Amygdala (tissue), 56 donors: ENCODE data around the gene PKIG.

Experiments
- DNase-seq, 56 donors: peaks; one replicate each; lab custom pipeline; 2025; lab: John Stamatoyannopoulos, UW

The PKIG gene

DNA sequence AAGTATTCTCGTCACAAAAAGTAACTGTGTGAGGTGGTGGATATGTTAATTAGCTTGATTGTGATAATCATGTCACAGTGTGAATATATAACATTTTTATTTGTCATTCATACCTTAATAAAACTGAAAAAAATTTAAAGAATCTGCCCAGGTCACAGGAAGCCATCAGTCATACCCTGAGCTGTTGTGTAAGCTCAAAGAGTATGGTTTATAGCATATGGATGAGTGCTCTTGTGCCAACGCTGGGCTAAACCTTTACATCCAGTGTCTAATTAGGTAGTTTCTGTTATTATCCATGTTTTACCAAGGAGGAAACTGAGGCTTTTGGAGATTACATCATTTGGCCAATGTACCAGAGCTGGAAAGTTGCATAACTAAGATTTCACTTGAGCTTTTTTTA is 11.4 kb downstream of the PKIG start:
- no peak for DNase-seq

DNA sequence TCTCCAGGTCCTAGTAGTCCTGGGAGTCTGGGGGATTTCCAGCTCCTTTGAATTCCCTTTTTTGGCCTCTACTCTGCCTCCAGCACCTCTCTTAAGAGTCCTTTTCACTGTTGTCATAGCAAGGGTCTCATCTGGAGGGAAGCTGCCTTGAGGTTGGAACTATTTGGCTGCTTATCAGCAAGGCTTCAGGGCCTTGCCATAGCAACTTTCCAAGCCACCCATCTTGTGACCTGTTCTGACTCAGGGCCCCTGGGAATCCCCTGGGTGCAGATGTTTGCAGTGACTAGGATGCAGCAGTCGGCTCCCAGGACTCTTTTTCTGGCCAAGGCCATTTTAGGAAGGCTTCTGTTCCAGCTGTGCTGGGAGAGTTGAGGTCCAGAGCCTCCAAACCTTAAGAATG is 12.4 kb downstream of the PKIG start:
- no peak for DNase-seq

DNA sequence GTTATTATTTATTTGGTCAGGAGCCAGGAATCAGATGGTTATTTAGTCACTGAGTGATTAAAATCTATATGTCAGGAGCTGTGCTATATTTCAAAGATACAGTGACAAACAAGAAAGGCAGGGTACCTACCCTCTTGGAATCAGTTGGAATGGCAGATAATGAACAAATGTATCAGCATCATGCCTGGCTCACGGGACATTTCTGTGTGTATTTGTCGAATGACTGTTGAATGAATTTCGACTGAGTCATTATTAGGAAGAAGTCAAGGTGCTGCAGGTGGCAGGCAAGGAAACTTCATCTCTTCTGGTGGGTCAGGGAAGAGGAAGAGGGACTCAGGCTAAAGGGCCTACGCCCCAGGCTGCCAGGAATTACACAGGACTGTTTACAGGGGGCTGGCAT is 13.6 kb downstream of the PKIG start:
- DNase-seq, result no peak

DNA sequence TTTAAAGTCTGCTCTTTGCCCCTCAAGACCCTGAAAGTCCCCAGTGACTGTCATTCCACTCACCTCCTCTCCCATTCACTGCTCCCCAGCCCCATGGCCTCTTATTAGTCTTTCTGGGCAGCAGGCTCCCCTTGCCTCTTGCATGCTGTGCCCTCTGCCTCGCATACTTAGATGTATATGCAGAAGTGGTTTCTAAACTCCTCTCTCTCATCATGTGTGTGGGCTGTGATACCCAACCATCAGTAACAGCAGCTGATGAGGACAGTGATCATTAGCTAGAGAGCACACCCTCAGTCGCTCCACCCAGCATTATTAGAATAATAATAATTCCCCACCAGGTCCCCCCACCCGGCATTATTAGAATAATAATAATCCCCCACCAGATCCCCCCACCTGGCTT is 14.5 kb downstream of the PKIG start:
- no peak for DNase-seq

DNA sequence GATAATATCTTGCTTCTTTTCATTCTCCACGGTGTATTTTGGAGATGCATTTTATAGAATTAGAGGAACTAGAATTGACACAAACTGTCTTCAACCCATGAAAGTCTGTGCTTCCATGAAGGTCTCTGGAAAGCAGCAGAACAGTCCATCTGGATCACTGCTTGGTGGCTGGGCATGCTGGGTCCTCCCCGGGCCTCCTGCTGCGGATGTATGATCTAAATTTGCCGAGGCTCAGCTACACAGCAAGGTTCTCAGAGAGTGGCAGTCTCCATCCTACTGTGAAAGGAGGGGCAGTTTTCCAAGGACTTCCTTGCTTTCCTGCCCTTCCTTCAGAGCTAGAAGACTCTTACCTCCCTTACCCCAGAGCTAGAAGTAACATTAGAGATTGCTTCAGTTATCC is 15.1 kb downstream of the PKIG start:
- no peak for DNase-seq

DNA sequence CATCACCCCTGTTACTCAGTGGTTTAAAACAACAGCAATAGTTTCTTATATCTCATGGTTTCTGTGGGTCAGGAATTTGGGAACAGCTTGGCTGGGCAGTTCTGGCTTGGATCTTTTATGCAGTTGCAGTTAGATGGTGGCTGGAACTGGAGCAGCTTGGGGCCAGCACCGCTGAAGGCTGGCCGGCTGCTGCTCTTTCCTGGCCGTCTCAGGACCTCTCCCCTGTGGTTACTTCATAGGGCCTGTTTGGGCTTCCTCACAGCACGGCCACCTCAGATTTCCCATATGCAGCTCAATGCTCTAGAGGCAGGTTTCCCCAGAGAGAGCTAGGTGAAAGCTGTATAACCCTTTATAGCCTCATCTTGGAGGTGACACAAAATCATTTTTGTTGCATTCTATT is 15.6 kb downstream of the PKIG start:
- DNase-seq, result no peak

DNA sequence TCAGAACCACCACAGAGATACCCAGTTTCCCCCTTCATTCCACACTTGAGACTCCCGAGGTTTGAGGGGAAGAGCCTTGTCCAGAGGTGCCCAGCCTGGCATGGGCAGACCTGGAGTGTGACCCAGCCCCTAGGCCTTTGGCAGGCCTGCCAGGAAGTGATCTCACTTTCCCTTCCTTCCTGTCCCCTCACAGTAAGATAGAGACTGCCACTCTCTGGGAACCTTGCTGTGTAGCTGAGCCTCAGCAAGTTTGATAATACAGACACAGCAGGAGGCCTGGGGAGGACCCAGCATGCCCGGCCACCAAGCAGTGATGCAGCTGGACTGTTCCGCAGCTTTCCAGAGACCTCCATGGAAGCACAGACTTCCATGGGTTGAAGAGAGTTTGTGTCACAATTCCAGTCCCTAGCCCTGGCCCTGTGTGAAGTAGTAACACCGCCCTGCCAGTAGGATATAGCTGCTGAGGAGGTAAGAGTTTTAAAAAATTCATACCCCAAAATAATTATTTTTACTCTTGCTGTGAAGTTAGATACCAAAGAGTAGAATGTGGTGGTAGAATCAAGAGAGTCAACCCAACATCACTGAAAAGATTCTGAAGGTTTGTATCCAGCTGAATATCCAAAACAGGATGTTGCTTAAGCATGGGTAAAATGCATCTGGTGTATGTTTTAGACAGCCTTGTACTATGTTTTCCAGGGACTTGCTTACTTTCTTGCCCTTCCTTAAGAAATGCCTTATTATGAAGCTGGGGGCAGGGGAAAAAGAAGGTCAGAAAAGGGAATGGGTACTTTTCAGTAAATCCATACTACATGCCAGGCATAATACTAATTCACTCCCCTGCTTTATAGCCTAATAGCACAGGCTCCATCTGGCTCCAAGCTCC is 16.3 kb downstream of the PKIG start:
- DNase-seq, result no peak

DNA sequence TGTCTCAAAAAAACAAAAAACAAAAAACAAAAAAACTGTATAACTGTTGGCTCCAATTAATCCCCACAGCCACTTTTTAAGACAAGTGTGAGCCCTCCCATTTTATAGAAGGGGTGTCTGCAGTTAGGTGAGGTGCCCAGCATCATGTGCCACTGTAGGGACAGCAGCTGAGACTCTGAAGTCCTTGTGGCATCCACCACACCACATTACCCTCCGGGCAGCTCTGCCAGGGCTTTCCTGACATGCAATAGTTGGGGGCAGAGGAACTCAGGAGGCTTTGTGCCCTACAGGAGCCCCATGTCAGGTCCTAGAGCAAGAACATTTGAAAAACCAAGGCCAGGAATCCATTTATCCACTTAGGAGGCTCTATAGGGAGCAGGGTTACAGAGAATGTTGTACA is 17.3 kb downstream of the PKIG start:
- DNase-seq, result no peak

DNA sequence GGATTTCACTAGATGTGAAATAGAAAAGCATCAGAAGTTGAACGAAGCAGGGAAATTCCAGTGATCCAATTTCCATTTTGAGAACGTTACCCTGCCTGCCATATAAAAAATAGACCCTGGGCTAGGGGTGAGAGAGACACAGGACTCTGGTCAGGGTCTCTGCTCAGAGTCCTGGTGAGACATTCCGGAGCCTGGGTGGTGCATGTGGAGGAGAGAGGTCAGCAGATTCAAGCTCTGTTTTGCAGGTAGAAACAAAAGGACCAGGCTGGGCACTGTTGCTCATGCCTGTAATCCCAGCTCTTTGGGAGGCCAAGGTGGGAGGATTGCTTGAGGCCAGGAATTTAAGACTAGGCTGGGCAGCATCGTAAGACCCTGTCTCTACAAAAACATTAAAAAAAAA is 17.9 kb downstream of the PKIG start:
- DNase-seq, result no peak

DNA sequence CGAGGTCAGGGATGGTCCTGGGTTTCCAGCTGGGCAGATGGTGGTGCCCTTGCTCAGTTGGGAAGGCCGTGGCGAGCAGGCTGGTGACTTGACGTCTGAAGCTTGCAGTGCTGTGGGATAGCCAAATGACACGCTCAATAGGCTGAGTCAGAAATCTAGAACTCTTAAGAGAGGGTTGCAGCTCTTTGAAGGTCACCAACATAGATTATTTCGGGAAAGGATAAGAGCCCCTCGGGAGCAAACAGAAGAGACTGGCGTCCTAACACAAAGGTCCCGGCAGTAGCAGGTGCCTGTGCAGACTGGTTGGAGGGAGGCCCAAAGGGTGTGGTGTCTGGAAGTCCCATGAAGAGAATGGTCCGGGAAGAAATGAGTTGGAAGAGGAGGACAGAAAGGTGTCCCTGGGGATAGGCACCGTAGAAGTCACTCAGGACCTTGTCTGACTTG is 18.4 kb downstream of the PKIG start:
- DNase-seq, result no peak

DNA sequence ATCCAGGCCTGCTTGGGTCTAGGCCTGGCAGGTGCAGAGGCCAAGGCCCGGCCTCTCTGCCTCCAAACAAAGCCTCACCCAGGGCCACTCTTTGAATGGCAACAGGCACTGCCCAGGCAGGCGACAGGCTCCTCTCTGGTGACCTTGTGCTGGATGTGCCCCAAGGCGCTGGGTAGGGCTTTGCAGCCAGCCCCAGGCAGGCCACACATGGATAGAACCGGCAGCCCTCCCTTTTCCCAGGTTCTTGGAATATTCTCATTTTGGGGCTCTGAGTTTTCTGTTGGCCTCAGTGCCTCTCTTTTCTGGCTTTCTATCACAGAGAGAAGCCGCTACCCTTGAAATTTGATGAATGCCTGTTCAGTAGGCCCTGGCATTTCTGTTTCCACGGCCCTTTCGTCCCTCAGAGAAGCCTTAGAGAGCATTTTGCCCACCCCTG is 18.9 kb downstream of the PKIG start:
- DNase-seq, result peak in 20 of 56 donors; percentile 8 to 63 (median 29)

DNA sequence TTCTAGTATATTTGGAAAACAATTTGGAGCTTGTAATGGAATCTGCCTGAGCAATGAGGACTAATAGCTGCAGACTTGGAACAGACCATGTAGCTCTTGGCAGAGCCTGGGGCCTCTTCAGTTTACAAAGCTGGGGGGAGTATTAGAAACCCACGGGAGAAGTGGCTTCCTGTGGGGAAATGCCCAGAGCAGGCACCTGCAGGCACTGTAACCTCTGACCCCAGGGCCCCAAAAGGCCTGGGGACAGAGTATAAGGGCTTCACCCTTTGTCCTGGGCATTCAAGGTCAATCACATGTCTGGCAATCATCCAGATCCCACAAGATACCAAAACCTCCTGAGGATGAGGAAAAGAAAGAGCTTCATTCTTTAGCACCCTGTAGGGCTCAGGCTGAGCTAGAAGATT is 19.4 kb downstream of the PKIG start:
- peak in 21 of 56 donors; percentile 6 to 78 (median 20) for DNase-seq

DNA sequence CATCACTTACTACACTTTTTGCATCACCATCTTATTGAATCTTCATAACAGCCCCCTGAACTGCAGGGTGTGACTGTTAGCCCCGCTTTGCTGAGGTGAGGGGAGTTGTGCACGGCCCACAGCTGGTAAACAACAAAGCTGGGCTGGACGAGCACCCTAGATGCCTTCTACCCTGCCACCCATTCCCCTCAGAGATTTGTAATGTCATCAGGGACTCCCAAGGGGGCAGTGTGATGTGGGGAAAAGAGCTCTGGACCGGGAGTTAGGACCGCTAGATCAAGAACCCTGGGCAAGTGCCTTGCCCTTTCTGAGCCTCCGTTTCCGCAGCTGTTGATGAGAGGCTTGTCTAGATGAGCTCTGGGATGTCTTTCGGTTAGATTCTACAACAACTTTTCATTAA is 20.9 kb downstream of the PKIG start:
- DNase-seq, result no peak

DNA sequence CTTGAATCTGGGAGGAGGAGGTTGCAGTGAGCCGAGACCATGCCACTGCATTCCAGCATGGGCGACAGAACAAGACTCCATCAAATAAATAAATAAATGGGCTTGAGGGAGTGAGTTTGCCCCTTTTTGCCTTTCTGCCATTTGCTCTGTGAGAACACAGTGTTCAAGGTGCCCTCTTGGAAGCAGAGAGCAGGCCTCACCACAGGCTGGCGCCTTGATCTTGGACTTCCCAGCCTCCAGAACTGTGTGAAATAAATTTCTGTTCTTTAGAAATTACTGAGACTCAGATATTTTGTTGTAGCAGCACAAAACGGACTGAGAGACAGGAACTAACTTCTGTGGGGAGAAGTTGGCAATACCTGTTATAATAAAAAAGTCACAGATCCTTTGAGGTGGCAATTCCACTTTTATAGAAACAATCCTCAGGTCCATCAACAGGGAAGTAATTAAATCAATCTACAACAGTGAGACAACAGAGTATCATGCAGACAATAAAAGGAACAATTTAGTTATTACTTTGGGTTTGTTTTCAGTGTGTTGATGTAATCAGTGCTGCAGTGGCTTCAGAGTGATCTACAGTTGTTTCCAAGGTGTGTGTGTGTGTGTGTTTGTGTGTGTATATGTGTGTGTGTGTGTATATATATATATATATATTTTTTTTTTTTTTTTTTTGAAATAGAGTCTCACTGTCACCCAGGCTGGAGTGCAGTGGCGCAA is 24.5 kb downstream of the PKIG start:
- DNase-seq, result no peak

DNA sequence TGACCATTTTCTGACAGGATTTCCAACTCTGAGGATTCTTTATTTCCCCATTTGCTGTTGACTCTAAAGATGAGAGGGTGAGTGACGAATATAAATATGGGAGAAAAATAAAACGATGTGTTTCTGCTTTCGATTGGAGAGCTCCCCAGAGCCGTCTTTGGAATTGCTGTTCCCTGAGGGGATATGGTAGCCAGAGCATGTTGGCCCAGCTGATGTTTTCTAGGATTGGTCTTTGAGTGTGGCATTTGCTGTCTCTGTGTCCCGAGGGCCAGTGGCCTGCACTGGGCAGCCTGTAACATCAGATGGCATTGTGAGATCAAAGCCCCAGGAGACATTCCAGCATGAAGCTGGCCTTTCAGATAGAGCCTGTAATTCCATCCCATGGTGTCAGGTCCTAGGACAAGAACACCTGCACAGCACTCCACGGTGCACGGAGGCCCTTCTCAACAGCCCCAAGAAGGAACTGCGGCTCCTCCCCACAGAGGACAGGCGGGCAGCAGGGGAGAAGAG is 26.7 kb downstream of the PKIG start:
- DNase-seq, result no peak

DNA sequence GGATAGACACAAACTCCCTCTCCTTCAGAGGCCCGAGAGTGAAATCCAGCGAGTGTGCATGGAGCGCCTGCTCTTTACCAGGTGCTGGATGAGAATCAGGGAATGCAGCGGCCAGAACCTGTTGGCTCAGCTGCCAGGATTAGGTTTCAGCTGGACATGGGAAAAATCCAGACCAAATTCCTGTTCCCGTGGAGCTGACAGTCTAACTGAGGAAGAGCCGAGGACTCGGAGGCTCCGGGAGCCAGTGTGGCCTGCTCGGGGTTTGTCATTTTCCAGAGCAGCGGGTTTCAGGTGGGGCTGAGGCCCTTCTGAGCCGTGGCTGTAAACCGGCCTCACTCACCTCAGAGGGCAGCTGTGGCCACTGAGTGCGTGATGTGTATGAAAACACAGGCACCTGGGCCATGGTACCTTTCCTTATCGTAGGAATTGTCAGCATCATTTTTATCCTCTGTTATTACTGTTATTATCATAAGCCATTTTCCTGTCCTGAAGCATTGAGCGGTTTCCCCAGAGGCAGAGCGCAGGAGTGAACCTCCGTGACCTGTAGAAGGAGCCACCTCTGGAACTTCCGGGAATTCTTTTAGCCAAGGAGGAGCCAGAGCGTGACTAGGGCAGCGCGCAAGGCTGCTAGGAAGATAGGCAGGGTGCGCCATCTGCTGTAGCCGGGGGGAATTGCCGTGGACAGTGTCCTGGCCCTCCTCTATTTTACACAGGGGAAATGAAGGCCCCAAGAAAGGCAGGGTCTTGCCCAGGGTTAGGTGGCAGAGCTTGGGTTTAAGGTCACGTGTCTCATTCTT is 27.3 kb downstream of the PKIG start:
- peak in 53 of 56 donors; percentile 29 to 90 (median 71) for DNase-seq

DNA sequence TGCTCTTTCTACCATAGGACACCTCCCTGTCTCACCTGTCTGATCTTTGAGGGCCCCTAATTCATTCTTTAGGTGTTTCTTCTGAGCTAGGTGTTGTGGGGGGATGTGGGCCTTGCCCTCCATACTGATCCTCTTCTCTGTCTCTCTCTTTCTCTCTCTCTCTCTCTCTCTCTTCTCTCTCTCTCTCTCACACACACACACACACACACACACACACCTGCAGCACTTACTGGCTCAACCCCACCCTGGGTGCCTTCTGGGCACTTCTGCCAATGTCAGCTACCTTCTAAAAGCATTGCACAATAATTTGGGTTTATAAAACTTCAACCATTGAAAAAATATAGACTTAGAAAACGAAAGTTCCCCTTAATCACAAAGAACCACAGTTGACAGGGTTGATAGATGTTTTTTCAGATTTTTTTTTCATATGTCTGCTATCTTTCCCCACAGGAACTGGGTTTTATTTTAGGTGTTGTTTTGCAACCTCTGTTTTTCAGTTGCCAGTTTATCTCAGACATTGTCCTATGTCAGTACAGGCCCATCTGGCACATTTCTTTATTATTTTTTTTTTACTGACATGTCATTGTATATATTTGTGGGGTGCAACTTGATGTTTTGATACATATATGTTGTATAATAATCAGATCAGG is 28.1 kb downstream of the PKIG start:
- DNase-seq, result no peak

DNA sequence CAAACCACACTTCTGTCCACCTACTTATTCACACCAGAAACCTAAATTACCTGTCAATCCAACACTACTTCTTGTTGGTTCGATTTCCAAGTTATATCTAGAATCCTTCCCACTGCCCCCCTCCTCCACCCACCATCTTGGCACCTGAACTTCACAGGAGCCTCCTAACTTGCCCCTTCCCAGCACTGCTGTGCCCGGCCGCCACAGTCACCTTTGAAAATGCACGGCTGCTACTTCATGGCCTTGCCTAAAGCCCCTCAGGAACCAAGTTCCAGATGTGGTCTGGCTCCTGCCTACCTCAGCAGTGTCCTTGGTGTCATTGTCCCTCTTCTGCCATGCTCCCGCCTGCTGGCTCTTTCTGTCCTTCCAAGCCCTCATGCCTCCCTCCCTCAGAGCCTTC is 31.2 kb downstream of the PKIG start:
- no peak for DNase-seq

DNA sequence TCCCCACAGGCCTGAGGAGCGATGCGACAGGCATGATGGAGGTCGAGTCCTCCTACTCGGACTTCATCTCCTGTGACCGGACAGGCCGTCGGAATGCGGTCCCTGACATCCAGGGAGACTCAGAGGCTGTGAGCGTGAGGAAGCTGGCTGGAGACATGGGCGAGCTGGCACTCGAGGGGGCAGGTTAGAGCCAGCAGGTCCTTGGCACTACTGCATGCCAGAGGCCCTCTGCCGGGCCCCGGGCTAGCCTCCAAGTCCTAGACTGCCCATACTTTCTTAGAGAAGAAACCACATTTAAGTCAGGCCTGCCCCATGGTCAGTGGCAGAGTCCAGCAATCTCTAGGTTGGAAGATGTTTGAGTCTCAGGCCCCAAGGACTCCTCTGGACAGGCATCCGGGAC is 32.1 kb downstream of the PKIG start:
- peak in 28 of 56 donors; percentile 14 to 77 (median 41) for DNase-seq

DNA sequence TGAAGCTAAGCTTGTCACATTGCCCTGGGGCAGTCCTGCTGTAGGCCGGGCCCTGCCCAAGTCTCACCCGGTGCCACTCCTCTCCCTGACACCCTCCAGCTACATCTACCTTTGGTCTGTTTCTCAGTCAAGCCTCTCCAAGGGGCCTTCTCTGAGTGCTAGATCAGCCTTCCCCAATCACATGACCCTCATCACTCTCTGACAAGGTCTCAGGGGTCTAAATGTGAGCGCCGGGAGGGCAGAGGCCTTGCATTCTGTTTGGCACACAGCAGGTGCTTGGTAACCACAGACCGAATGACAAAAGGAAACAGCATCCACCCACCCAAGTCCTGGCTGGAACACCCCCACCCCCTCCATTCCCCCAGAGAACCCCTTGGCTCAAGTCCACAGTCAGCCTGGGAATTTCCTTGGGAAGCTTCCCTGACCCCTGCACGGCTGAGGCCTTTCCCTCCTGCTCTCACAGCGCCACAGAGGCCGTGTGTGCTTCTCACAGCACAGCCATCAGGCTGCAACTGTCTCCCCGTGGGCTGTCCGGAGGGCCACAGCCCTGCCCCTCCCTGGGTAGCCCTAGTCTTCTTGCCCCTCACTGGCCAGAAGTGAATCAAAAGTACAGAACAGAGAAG is 32.9 kb downstream of the PKIG start:
- DNase-seq, result peak in 15 of 56 donors; percentile 10 to 47 (median 25)
